HepG2 (cell line): ENCODE results near the gene NLRC5. TPM values are rescaled to one million over a fixed set of nuclear protein-coding genes. Genes with fewer than 3 reads are reported as not detected.
A peak's percentile ranks its signal among the peaks of the same experiment; 100 is the strongest.

Source experiments
- ARNT ChIP-seq: fragments of 450-650 bp; IDR thresholded peaks from 2 replicates; pipeline ENCODE4 v1.6.1; 2017
- EP300 ChIP-seq, 3 experiments: sonication (generic) in 1 of 3; formaldehyde crosslinking in 1 of 3; IDR thresholded peaks; 2 replicates each; pipeline versions ENCODE4 v1.5.1 to v1.6.1; 2011 to 2020; ENCODE audit warnings: low read depth in 2 of 3, low read length in 2 of 3, borderline replicate concordance in 1 of 3, improper control_type of control experiment in 1 of 3, mild to moderate bottlenecking in 1 of 3, missing genetic modification reagents in 1 of 3, moderate library complexity in 1 of 3
- FOXA1 ChIP-seq, 2 experiments: fragments of 450-650 bp in 1 of 2; sonication (generic) in 1 of 2; formaldehyde crosslinking in 1 of 2; IDR thresholded peaks; 2 replicates each; pipeline versions ENCODE4 v1.4.0 to v1.6.1; 2016 to 2020; ENCODE audit warnings: missing genetic modification reagents in 1 of 2
- GABPA ChIP-seq, 2 experiments: IDR thresholded peaks; 2 replicates each; pipeline ENCODE4 v1.6.1; 2011 to 2016; ENCODE audit warnings: low read depth in 2 of 2, low read length in 1 of 2, missing biosample characterization in 1 of 2, missing genetic modification characterization in 1 of 2
- HNRNPL ChIP-seq: fragments of 200-400 bp; formaldehyde crosslinking; IDR thresholded peaks from 2 replicates; pipeline ENCODE4 v1.6.1; 2017; ENCODE audit warnings: mild to moderate bottlenecking, low read depth, low read length
- HOXD1 ChIP-seq: sonication (generic); formaldehyde crosslinking; IDR thresholded peaks from 2 replicates; pipeline ENCODE4 v1.5.0; 2020; ENCODE audit warnings: missing genetic modification reagents
- JUND ChIP-seq: sonication (generic); formaldehyde crosslinking; IDR thresholded peaks from 2 replicates; pipeline ENCODE4 v1.8.0; 2022; ENCODE audit warnings: mild to moderate bottlenecking, missing genetic modification reagents
- MBNL3 ChIP-seq: fragments of 250-450 bp; sonication (Bioruptor Pico); conservative IDR thresholded peaks from 2 replicates; pipeline ENCODE4 v1.8.0; 2022; ENCODE audit warnings: mild to moderate bottlenecking, inconsistent platforms
- POLR2A ChIP-seq, 2 experiments: IDR thresholded peaks; 2 replicates each; pipeline ENCODE4 v1.6.1; 2011; ENCODE audit warnings: low read depth in 2 of 2, low read length in 2 of 2, mild to moderate bottlenecking in 1 of 2, moderate library complexity in 1 of 2; ENCODE audit not compliant: insufficient read depth in 1 of 2
- SMC3 ChIP-seq: IDR thresholded peaks from 2 replicates; pipeline ENCODE4 v1.6.1; 2011; ENCODE audit warnings: low read length, improper control_type of control experiment
- TARDBP ChIP-seq: sonication (generic); formaldehyde crosslinking; IDR thresholded peaks from 2 replicates; pipeline ENCODE4 v1.8.0; 2022; ENCODE audit warnings: mild to moderate bottlenecking, missing genetic modification reagents
- ZBTB7A ChIP-seq: sonication (generic); formaldehyde crosslinking; IDR thresholded peaks from 2 replicates; pipeline ENCODE4 v1.8.0; 2022; ENCODE audit warnings: mild to moderate bottlenecking, missing genetic modification reagents
- ZFP82 ChIP-seq: sonication (generic); formaldehyde crosslinking; IDR thresholded peaks from 2 replicates; pipeline ENCODE4 v1.5.1; 2020; ENCODE audit warnings: mild to moderate bottlenecking, missing genetic modification reagents, borderline replicate concordance
- ZNF333 ChIP-seq: sonication (generic); formaldehyde crosslinking; IDR thresholded peaks from 2 replicates; pipeline ENCODE4 v1.4.0; 2020; ENCODE audit warnings: mild to moderate bottlenecking, missing genetic modification reagents, borderline replicate concordance
- ZNF577 ChIP-seq: sonication (generic); formaldehyde crosslinking; IDR thresholded peaks from 2 replicates; pipeline ENCODE4 v1.4.0; 2020; ENCODE audit warnings: mild to moderate bottlenecking, low read depth, missing genetic modification reagents, borderline replicate concordance
- ZNF605 ChIP-seq: sonication (generic); formaldehyde crosslinking; IDR thresholded peaks from 2 replicates; pipeline ENCODE4 v1.8.0; 2022; ENCODE audit warnings: mild to moderate bottlenecking, missing genetic modification reagents
- polyA plus RNA-seq, 8 experiments: library from polyadenylated mRNA; depleted of rRNA in 3 of 8; stranded (reverse) in 7 of 8; unstranded in 1 of 8; fragments of >200 nt; fragmentation: Illumina TruSeq in 4 of 8; extraction: Trizol in 4 of 8; gene quantifications; 2 replicates each; pipeline versions ENCODE4 v1.2.1 to v1.2.3, GENCODE V29; 2011 to 2016; ENCODE audit warnings: low read depth in 4 of 8, missing spikeins in 1 of 8, mixed read lengths in 1 of 8; ENCODE audit not compliant: insufficient read depth in 1 of 8
- total RNA-seq, 5 experiments: library from RNA; depleted of rRNA; stranded (reverse); fragments of >200 nt; fragmentation: Illumina TruSeq; extraction: Trizol; gene quantifications; 2 replicates each; pipeline ENCODE4 v1.2.3, GENCODE V29; 2016; ENCODE audit warnings: low read depth in 1 of 5
- TF ChIP-seq, protein P1 (sequence below): sonication (generic); formaldehyde crosslinking; IDR thresholded peaks from 2 replicates; pipeline ENCODE4 v1.5.0; 2020; ENCODE audit warnings: missing genetic modification reagents, mild to moderate bottlenecking, borderline replicate concordance
- TF ChIP-seq, protein P2 (sequence below): sonication (generic); formaldehyde crosslinking; IDR thresholded peaks from 2 replicates; pipeline ENCODE4 v1.5.0; 2020; ENCODE audit warnings: mild to moderate bottlenecking, missing genetic modification reagents
- TF ChIP-seq, protein P3 (sequence below): sonication (generic); formaldehyde crosslinking; IDR thresholded peaks from 2 replicates; pipeline ENCODE4 v1.5.1; 2020; ENCODE audit warnings: missing genetic modification reagents, mild to moderate bottlenecking, borderline replicate concordance
- TF ChIP-seq, protein P4 (sequence below): sonication (generic); formaldehyde crosslinking; IDR thresholded peaks from 2 replicates; pipeline ENCODE4 v1.8.0; 2022; ENCODE audit warnings: mild to moderate bottlenecking, missing genetic modification reagents, moderate library complexity

Gene NLRC5
- total and polyA plus RNA-seq, 2 of the 13 experiments (the other 11 are each of a cell fraction or from before 2014, with no cell fraction given): 6.3 to 12.7 TPM

DNA sequence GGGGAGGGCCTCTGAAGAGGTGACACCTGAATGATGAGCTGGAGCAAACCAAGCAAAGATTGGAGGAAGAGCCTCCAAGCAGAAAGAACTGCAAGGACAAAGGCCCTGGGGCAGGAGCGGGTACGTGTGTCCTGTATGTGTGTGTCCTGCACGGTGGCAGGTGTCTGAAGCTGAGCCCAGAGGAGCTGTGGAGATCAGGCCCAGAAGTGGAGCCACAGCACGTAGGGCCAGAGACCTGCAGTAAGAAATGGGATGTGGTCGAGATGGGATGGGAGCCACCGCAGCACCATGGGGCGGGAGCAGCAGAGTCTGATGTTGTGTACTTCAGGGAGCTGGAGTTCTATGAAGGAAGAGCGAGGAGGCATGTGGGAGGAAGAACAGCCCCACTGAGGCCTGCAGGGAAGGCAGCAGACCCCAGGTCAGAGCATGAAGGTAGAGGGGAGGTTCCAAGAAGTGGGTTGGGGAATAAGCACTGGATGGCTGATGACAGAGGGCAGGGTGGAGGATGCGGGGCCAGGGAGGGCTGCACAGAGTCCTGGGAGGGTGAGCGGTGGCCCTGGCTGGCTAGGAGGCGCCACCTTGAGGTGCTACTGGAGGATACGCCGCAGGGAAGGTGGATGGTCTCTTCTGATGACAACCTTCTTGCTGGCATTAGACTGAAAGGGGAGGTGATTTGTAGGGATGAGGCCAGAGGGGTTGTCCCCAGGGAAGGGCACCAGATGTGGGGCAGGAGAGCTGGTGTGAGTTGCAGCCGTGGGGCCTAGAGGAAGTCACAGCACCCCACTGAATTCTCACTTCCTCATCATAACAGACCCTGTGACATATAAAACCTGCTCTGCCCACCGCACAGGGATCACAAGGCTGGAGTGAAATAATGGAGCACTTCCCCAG, 38.2 kb upstream of the NLRC5 start (continued):
- TF ChIP-seq MBNL3 (no peak), SMC3 (peak; percentile 61), HOXD1 (CRISPR knock-in tag) (no peak), ZNF577 (CRISPR knock-in tag) (no peak), GABPA (IDR thresholded peaks at IDR 0.05; ENCODE audit: low read depth, low read length) (no peak), GABPA (CRISPR knock-in tag; IDR thresholded peaks at IDR 0.05; ENCODE audit: low read depth) (no peak), POLR2A (IDR thresholded peaks at IDR 0.05; ENCODE audit: insufficient read depth in 1 of 2, low read depth in 2 of 2, low read length in 2 of 2) (no peak), ZNF605 (CRISPR knock-in tag) (no peak), ZNF333 (no peak), ZFP82 (CRISPR knock-in tag) (no peak), ZBTB7A (CRISPR knock-in tag) (no peak), JUND (CRISPR knock-in tag) (no peak), EP300 (IDR thresholded peaks at IDR 0.05; ENCODE audit: low read depth in 2 of 2, low read length in 2 of 2) (no peak), EP300 (CRISPR knock-in tag; IDR thresholded peaks at IDR 0.05; ENCODE audit: borderline replicate concordance) (no peak), HNRNPL (no peak), ARNT (no peak), FOXA1 (IDR thresholded peaks at IDR 0.05) (no peak), FOXA1 (CRISPR knock-in tag; IDR thresholded peaks at IDR 0.05) (0 out of 2 replicates have a peak, but pooled peaks have one; percentile 21), TARDBP (CRISPR knock-in tag) (no peak)
- TF ChIP-seq, protein P1, sequence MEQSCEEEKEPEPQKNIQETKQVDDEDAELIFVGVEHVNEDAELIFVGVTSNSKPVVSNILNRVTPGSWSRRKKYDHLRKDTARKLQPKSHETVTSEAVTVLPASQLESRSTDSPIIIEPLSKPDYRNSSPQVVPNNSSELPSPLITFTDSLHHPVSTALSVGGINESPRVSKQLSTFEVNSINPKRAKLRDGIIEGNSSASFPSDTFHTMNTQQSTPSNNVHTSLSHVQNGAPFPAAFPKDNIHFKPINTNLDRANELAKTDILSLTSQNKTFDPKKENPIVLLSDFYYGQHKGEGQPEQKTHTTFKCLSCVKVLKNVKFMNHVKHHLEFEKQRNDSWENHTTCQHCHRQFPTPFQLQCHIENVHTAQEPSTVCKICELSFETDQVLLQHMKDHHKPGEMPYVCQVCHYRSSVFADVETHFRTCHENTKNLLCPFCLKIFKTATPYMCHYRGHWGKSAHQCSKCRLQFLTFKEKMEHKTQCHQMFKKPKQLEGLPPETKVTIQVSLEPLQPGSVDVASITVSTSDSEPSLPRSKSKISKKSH: peak; percentile 44; the same call in 1 of the 2 replicates
- TF ChIP-seq, protein P2, sequence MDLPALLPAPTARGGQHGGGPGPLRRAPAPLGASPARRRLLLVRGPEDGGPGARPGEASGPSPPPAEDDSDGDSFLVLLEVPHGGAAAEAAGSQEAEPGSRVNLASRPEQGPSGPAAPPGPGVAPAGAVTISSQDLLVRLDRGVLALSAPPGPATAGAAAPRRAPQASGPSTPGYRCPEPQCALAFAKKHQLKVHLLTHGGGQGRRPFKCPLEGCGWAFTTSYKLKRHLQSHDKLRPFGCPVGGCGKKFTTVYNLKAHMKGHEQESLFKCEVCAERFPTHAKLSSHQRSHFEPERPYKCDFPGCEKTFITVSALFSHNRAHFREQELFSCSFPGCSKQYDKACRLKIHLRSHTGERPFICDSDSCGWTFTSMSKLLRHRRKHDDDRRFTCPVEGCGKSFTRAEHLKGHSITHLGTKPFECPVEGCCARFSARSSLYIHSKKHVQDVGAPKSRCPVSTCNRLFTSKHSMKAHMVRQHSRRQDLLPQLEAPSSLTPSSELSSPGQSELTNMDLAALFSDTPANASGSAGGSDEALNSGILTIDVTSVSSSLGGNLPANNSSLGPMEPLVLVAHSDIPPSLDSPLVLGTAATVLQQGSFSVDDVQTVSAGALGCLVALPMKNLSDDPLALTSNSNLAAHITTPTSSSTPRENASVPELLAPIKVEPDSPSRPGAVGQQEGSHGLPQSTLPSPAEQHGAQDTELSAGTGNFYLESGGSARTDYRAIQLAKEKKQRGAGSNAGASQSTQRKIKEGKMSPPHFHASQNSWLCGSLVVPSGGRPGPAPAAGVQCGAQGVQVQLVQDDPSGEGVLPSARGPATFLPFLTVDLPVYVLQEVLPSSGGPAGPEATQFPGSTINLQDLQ (CRISPR knock-in tag): no peak
- TF ChIP-seq, protein P3, sequence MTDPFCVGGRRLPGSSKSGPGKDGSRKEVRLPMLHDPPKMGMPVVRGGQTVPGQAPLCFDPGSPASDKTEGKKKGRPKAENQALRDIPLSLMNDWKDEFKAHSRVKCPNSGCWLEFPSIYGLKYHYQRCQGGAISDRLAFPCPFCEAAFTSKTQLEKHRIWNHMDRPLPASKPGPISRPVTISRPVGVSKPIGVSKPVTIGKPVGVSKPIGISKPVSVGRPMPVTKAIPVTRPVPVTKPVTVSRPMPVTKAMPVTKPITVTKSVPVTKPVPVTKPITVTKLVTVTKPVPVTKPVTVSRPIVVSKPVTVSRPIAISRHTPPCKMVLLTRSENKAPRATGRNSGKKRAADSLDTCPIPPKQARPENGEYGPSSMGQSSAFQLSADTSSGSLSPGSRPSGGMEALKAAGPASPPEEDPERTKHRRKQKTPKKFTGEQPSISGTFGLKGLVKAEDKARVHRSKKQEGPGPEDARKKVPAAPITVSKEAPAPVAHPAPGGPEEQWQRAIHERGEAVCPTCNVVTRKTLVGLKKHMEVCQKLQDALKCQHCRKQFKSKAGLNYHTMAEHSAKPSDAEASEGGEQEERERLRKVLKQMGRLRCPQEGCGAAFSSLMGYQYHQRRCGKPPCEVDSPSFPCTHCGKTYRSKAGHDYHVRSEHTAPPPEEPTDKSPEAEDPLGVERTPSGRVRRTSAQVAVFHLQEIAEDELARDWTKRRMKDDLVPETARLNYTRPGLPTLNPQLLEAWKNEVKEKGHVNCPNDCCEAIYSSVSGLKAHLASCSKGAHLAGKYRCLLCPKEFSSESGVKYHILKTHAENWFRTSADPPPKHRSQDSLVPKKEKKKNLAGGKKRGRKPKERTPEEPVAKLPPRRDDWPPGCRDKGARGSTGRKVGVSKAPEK: no peak
- TF ChIP-seq, protein P4, sequence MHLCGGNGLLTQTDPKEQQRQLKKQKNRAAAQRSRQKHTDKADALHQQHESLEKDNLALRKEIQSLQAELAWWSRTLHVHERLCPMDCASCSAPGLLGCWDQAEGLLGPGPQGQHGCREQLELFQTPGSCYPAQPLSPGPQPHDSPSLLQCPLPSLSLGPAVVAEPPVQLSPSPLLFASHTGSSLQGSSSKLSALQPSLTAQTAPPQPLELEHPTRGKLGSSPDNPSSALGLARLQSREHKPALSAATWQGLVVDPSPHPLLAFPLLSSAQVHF: no peak
